Measurements from ENCODE around the gene MPHOSPH10. TPM values are rescaled to one million over a fixed set of nuclear protein-coding genes. Genes with fewer than 3 reads are reported as not detected.

The MPHOSPH10 gene
- total and polyA plus RNA-seq, 2 donors from 2014 or later, result 14.6 to 32.3 TPM

- intact Hi-C loops (cut with DNase I), result no loop called here
- H3K4me1 ChIP-seq (ENCODE audit: control insufficient read depth in 2 of 3, insufficient read depth in 2 of 3, low read depth in 1 of 3, low read length in 3 of 3), result peaks cover 0 to 12% (median 7%) of the 10 kb centered on the region in 3 donors
- no peak for FAIRE-seq
- H3K36me3 ChIP-seq (ENCODE audit: control insufficient read depth in 2 of 3, insufficient read depth in 3 of 3, low read length in 3 of 3), result peaks cover under 1 to 5% (median 2%) of the 10 kb centered on the region in 3 donors
- H3K9me3 ChIP-seq (ENCODE audit: control insufficient read depth in 2 of 3, insufficient read depth in 1 of 3, low read length in 3 of 3), result no peaks in the 10 kb centered on the region
- H3K27me3 ChIP-seq (ENCODE audit: control insufficient read depth, insufficient read depth, low read length), result no peaks in the 10 kb centered on the region
- no peak overlapping the region for H3K9ac ChIP-seq (ENCODE audit: low read length in 3 of 3)
- TF ChIP-seq CTCF (IDR thresholded peaks at IDR 0.05; ENCODE audit: borderline replicate concordance, extremely low read depth, insufficient read depth), result no peak
- no peak overlapping the region for H3K4me3 ChIP-seq (ENCODE audit: low read length in 3 of 3)
- H3K27ac ChIP-seq (ENCODE audit: low read depth in 2 of 2, low read length in 2 of 2), result no peak overlapping the region
- no peak for DNase-seq
Observed at GRCh38 chr2:71126957-71127356, 3.5 kb upstream of the MPHOSPH10 start.

GRCh38 chr2:71129114-71129901 lies 1.1 kb upstream of the MPHOSPH10 start:
- Histone ChIP-seq H3K9me3 (ENCODE audit: control insufficient read depth in 2 of 3, insufficient read depth in 1 of 3, low read length in 3 of 3) (no peaks in the 10 kb centered on the region), H3K27me3 (ENCODE audit: control insufficient read depth, insufficient read depth, low read length) (no peaks in the 10 kb centered on the region), H3K27ac (ENCODE audit: low read depth in 2 of 2, low read length in 2 of 2) (peak overlapping the region; percentile 93 to 98), H3K4me1 (ENCODE audit: control insufficient read depth in 2 of 3, insufficient read depth in 2 of 3, low read depth in 1 of 3, low read length in 3 of 3) (peaks cover 0 to 15% (median 11%) of the 10 kb centered on the region in 3 donors), H3K9ac (ENCODE audit: low read length in 3 of 3) (peak overlapping the region; percentile 89 to 94 (median 91)), H3K4me3 (ENCODE audit: low read length in 3 of 3) (peak overlapping the region; percentile 90 to 98 (median 96)), H3K36me3 (ENCODE audit: control insufficient read depth in 2 of 3, insufficient read depth in 3 of 3, low read length in 3 of 3) (peaks cover 0 to 2% (median 0%) of the 10 kb centered on the region in 3 donors)
- no peak for FAIRE-seq
- peak in 2 of 5 donors; percentile 8 to 32 for DNase-seq
- intact Hi-C loops (cut with DNase I), result no loop called here
- TF ChIP-seq CTCF (IDR thresholded peaks at IDR 0.05; ENCODE audit: borderline replicate concordance, extremely low read depth, insufficient read depth), result no peak

GRCh38 chr2:71129902-71130151 lies 607 bp upstream of the MPHOSPH10 start:
- Histone ChIP-seq H3K9ac (ENCODE audit: low read length in 3 of 3) (peak overlapping the region; percentile 89 to 94 (median 91)), H3K4me3 (ENCODE audit: low read length in 3 of 3) (peak overlapping the region; percentile 90 to 98 (median 96)), H3K27ac (ENCODE audit: low read depth in 2 of 2, low read length in 2 of 2) (peak overlapping the region; percentile 93 to 98), H3K4me1 (ENCODE audit: control insufficient read depth in 2 of 3, insufficient read depth in 2 of 3, low read depth in 1 of 3, low read length in 3 of 3) (peaks cover 0 to 15% (median 11%) of the 10 kb centered on the region in 3 donors), H3K9me3 (ENCODE audit: control insufficient read depth in 2 of 3, insufficient read depth in 1 of 3, low read length in 3 of 3) (no peaks in the 10 kb centered on the region), H3K27me3 (ENCODE audit: control insufficient read depth, insufficient read depth, low read length) (no peaks in the 10 kb centered on the region), H3K36me3 (ENCODE audit: control insufficient read depth in 2 of 3, insufficient read depth in 3 of 3, low read length in 3 of 3) (peaks cover 1 to 3% (median 3%) of the 10 kb centered on the region in 3 donors)
- FAIRE-seq (no peak), DNase-seq (no peak)
- intact Hi-C loops (cut with DNase I), result no loop called here
- TF ChIP-seq CTCF (IDR thresholded peaks at IDR 0.05; ENCODE audit: borderline replicate concordance, extremely low read depth, insufficient read depth), result no peak
